GM20431 (cell line): Measurements from ENCODE around the gene CA9.

Experiments used
- in situ Hi-C: fragments of 300-500 bp; cut with MseI, MboI; formaldehyde crosslinking; loops from one replicate; pipeline ENCODE4 v1.15.0; 2020; ENCODE audit warnings: low sequenced_read_pairs; ENCODE audit not compliant: unreplicated experiment

Gene CA9

GRCh38 chr9:35689542-35690293, 16.0 kb downstream of the CA9 start, which contains the start of gene TPM2:
TPM2 (minus strand) TSS chr9:35689925; CDS start chr9:35689817, 108 bp downstream.
- in situ Hi-C loops = no loop called here

- in situ Hi-C loops = no loop called here
Observed at GRCh38 chr9:35690294-35690613, 16.5 kb downstream of the CA9 start.

- in situ Hi-C loops = no loop called here
Observed at GRCh38 chr9:35690614-35691333, 17.0 kb downstream of the CA9 start.

- in situ Hi-C loops = no loop called here
Observed at GRCh38 chr9:35691334-35691650, 17.6 kb downstream of the CA9 start.

GRCh38 chr9:35691757-35692301, 18.1 kb downstream of the CA9 start:
- in situ Hi-C loops = no loop called here

- in situ Hi-C loops = no loop called here
Observed at GRCh38 chr9:35695943-35696401, 22.2 kb downstream of the CA9 start.

- in situ Hi-C loops = no loop called here
Observed at GRCh38 chr9:35696520-35697215, 22.9 kb downstream of the CA9 start.

GRCh38 chr9:35697486-35697885, 23.8 kb downstream of the CA9 start:
- in situ Hi-C loops = no loop called here

GRCh38 chr9:35698231-35698630, 24.5 kb downstream of the CA9 start:
- in situ Hi-C loops = no loop called here

GRCh38 chr9:35700031-35700430, 26.3 kb downstream of the CA9 start:
- in situ Hi-C loops = no loop called here

- in situ Hi-C loops = no loop called here
Observed at GRCh38 chr9:35700942-35701341, 27.2 kb downstream of the CA9 start.

- in situ Hi-C loops = no loop called here
Observed at GRCh38 chr9:35702696-35703095, 29.0 kb downstream of the CA9 start.

- in situ Hi-C loops = no loop called here
Observed at GRCh38 chr9:35703906-35704672, 30.4 kb downstream of the CA9 start.

- in situ Hi-C loops = no loop called here
Observed at GRCh38 chr9:35705372-35705771, 31.6 kb downstream of the CA9 start.

GRCh38 chr9:35705836-35706430, 32.2 kb downstream of the CA9 start:
- in situ Hi-C loops = no loop called here

GRCh38 chr9:35706951-35707350, 33.2 kb downstream of the CA9 start:
- in situ Hi-C loops = no loop called here

GRCh38 chr9:35708146-35708545, 34.4 kb downstream of the CA9 start:
- in situ Hi-C loops = no loop called here

- in situ Hi-C loops = no loop called here
Observed at GRCh38 chr9:35710818-35711500, 37.2 kb downstream of the CA9 start.
